ENCODE data around the gene MBD5. TPM values are rescaled to one million over a fixed set of nuclear protein-coding genes. Genes with fewer than 3 reads are reported as not detected.
"Not testable (repeated sequence)": the region's sequence is repeated elsewhere in the genome, so short reads cannot be mapped to it uniquely, and the experiment has no call there.

MBD5 gene
- polyA plus RNA-seq, 1 of the 3 experiments (the other 2 are of a cell fraction): 7.4 TPM

DNA sequence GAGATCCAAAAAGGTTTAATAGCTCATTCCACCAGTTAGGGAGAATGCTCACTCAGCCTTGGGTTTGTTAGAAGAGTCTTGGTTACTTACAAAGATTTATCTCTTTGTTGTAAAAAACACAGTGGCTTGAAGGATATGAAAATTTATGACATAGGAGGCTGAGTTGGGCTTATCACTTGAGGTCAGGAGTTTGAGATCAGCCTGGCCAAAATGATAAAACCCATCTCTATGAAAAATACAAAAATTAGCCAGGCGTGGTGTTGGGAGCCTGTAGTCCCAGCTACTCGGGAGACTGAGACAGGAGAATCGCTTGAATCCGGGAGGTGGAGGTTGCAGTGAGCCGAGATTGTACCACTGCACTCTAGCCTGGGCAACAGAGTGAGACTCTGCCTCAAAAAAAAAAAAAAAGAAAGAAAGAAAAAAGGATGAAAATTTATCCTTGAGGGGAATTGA lies 522.2 kb downstream of the MBD5 start:
- H3F3A ChIP-seq (replicated peaks; ENCODE audit: insufficient read depth); H3K27ac ChIP-seq (ENCODE audit: low read depth in 2 of 2, low read length in 1 of 2); H2AFZ ChIP-seq (ENCODE audit: low read depth); H3K27me3 ChIP-seq (ENCODE audit: insufficient read depth); H3K79me2 ChIP-seq (ENCODE audit: insufficient read depth); H3K9me2 ChIP-seq; DNase-seq; H3K4me1 ChIP-seq (ENCODE audit: control insufficient read depth in 1 of 2, insufficient read depth in 2 of 2, low read depth in 1 of 2, low read length in 1 of 2); H3K9me3 ChIP-seq; H4K20me1 ChIP-seq (ENCODE audit: insufficient read depth); CTCF ChIA-PET; H3K4me3 ChIP-seq (ENCODE audit: low read depth in 2 of 2, low read length in 1 of 2); H3K4me2 ChIP-seq; H3K36me3 ChIP-seq (replicated peaks in 1 of 2; ENCODE audit: control insufficient read depth in 1 of 2, insufficient read depth in 2 of 2, low read length in 1 of 2); H3K9ac ChIP-seq: not testable (repeated sequence)
- POLR2A ChIA-PET: interaction anchor here (0.6 kb wide), 1 partner anchor 16 kb away, joined by 3 read pairs; no protein-coding TSS in a partner anchor
- 76% methylated on average over 5 of the region's 5 CpGs for WGBS (ENCODE audit: low lambda C conversion rate)

GRCh38 chr2:148545390-148546256 lies 524.7 kb downstream of the MBD5 start:
- ChIA-PET CTCF (interaction anchor here (1.2 to 1.6 kb wide), 2 partner anchors 36 to 37 kb away, joined by 5 read pairs; no protein-coding TSS in a partner anchor), POLR2A (no interaction called here)
- H3K4me3 ChIP-seq (ENCODE audit: low read depth in 2 of 2, low read length in 1 of 2): no peak overlapping the region
- no peaks in the 10 kb centered on the region for H4K20me1 ChIP-seq (ENCODE audit: insufficient read depth)
- H3K9ac ChIP-seq: no peak overlapping the region
- H3K9me2 ChIP-seq: no peaks in the 10 kb centered on the region
- no peaks in the 10 kb centered on the region for H3K36me3 ChIP-seq (replicated peaks in 1 of 2; ENCODE audit: control insufficient read depth in 1 of 2, insufficient read depth in 2 of 2, low read length in 1 of 2)
- no peaks in the 10 kb centered on the region; the same call in 1 of the 2 replicates for H3K27me3 ChIP-seq (ENCODE audit: insufficient read depth)
- no peak overlapping the region for H3K27ac ChIP-seq (ENCODE audit: low read depth in 2 of 2, low read length in 1 of 2)
- no peak overlapping the region for H3K4me2 ChIP-seq
- no peaks in the 10 kb centered on the region for H3F3A ChIP-seq (replicated peaks; ENCODE audit: insufficient read depth)
- WGBS (ENCODE audit: low lambda C conversion rate): 61% methylated on average over 4 of the region's 8 CpGs
- DNase-seq: no peak
- no peak overlapping the region for H2AFZ ChIP-seq (ENCODE audit: low read depth)
- H3K9me3 ChIP-seq: no peaks in the 10 kb centered on the region
- no peaks in the 10 kb centered on the region for H3K79me2 ChIP-seq (ENCODE audit: insufficient read depth)
- H3K4me1 ChIP-seq (ENCODE audit: control insufficient read depth in 1 of 2, insufficient read depth in 2 of 2, low read depth in 1 of 2, low read length in 1 of 2): no peaks in the 10 kb centered on the region
- TF ChIP-seq FOXJ3 (CRISPR knock-in tag; IDR thresholded peaks at IDR 0.05) (no peak), EZH2phosphoT487 (IDR thresholded peaks at IDR 0.05; ENCODE audit: borderline replicate concordance, low read depth) (no peak), ELF1 (IDR thresholded peaks at IDR 0.05) (no peak), CTCF (IDR thresholded peaks at IDR 0.05) (no peak), EP300 (IDR thresholded peaks at IDR 0.05; ENCODE audit: borderline replicate concordance in 1 of 2, low read depth in 1 of 2, low read length in 1 of 2) (no peak), TEAD4 (IDR thresholded peaks at IDR 0.05; ENCODE audit: borderline replicate concordance, insufficient read depth) (no peak), NFIC (IDR thresholded peaks at IDR 0.05; ENCODE audit: borderline replicate concordance) (no peak), CHD2 (IDR thresholded peaks at IDR 0.05; ENCODE audit: low read length, partially characterized antibody) (no peak), TAF1 (IDR thresholded peaks at IDR 0.05; ENCODE audit: borderline replicate concordance, low read depth, low read length) (no peak), NRF1 (IDR thresholded peaks at IDR 0.05; ENCODE audit: low read depth, low read length) (no peak), FOSL2 (IDR thresholded peaks at IDR 0.05; ENCODE audit: borderline replicate concordance, low read depth) (no peak), IRF3 (IDR thresholded peaks at IDR 0.05; ENCODE audit: low read depth, low read length) (no peak), RAD21 (IDR thresholded peaks at IDR 0.05; ENCODE audit: low read length) (no peak), USF2 (IDR thresholded peaks at IDR 0.05; ENCODE audit: borderline replicate concordance, low read depth, low read length) (no peak), YY1 (IDR thresholded peaks at IDR 0.05; ENCODE audit: low read depth) (no peak), POLR2AphosphoS5 (IDR thresholded peaks at IDR 0.05; ENCODE audit: low read depth, low read length) (no peak)
- TF ChIP-seq, protein P1, sequence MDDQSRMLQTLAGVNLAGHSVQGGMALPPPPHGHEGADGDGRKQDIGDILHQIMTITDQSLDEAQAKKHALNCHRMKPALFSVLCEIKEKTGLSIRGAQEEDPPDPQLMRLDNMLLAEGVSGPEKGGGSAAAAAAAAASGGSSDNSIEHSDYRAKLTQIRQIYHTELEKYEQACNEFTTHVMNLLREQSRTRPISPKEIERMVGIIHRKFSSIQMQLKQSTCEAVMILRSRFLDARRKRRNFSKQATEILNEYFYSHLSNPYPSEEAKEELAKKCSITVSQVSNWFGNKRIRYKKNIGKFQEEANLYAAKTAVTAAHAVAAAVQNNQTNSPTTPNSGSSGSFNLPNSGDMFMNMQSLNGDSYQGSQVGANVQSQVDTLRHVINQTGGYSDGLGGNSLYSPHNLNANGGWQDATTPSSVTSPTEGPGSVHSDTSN (IDR thresholded peaks at IDR 0.05): no peak
- TF ChIP-seq, protein P2, sequence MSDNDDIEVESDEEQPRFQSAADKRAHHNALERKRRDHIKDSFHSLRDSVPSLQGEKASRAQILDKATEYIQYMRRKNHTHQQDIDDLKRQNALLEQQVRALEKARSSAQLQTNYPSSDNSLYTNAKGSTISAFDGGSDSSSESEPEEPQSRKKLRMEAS (IDR thresholded peaks at IDR 0.05; ENCODE audit: low read depth): no peak

All from SK-N-SH (cell line).